Measurements from ENCODE around the gene SCYL1. TPM values are rescaled to one million over a fixed set of nuclear protein-coding genes. Genes with fewer than 3 reads are reported as not detected.

The SCYL1 gene
- total RNA-seq, 1 experiment from 2014 or later = 53.6 TPM

GRCh38 chr11:65497141-65498041 lies 27.5 kb upstream of the SCYL1 start:
- intact Hi-C loops (cut with micrococcal nuclease; ENCODE audit: unreplicated experiment) = no loop called here
- no TSS peak for BruUV-seq (replicated peaks)
- Mint-ChIP-seq H3K36me3 (ENCODE audit: insufficient read depth, unreplicated experiment) (peaks cover 15% of the 10 kb centered on the region), H3K27ac (ENCODE audit: unreplicated experiment) (no peak overlapping the region), H3K4me1 (ENCODE audit: low read depth, unreplicated experiment) (peaks cover 37% of the 10 kb centered on the region), H3K27me3 (ENCODE audit: unreplicated experiment) (no peaks in the 10 kb centered on the region), H3K9me3 (ENCODE audit: low read depth, unreplicated experiment) (no peaks in the 10 kb centered on the region), H3K4me3 (ENCODE audit: low read depth, unreplicated experiment) (no peak overlapping the region)
- peak; percentile 99 for DNase-seq
- no peak for TF ChIP-seq CTCF (IDR thresholded peaks at IDR 0.05; ENCODE audit: unreplicated experiment)
- CTCF ChIA-PET = interaction anchor here (0.5 to 3.6 kb wide), 7 partner anchors 9 to 29 kb away, joined by 3 to 41 read pairs (median 4); no protein-coding TSS in a partner anchor

- no peak overlapping the region for H3K27ac Mint-ChIP-seq (ENCODE audit: unreplicated experiment)
- intact Hi-C loops (cut with micrococcal nuclease; ENCODE audit: unreplicated experiment) = no loop called here
Measured at GRCh38 chr11:65498042-65498726, 26.7 kb upstream of the SCYL1 start.

GRCh38 chr11:65498727-65498976 lies 26.2 kb upstream of the SCYL1 start:
- H3K27me3 Mint-ChIP-seq (ENCODE audit: unreplicated experiment) = no peaks in the 10 kb centered on the region
- H3K36me3 Mint-ChIP-seq (ENCODE audit: insufficient read depth, unreplicated experiment) = peaks cover 2% of the 10 kb centered on the region
- TF ChIP-seq CTCF (IDR thresholded peaks at IDR 0.05; ENCODE audit: unreplicated experiment) = no peak
- no peak for DNase-seq
- H3K4me3 Mint-ChIP-seq (ENCODE audit: low read depth, unreplicated experiment) = no peak overlapping the region
- peaks cover 25% of the 10 kb centered on the region for H3K4me1 Mint-ChIP-seq (ENCODE audit: low read depth, unreplicated experiment)
- H3K9me3 Mint-ChIP-seq (ENCODE audit: low read depth, unreplicated experiment) = no peaks in the 10 kb centered on the region
- CTCF ChIA-PET = interaction anchor here (0.6 to 3.6 kb wide), 3 partner anchors 20 to 347 kb away, joined by 4 to 41 read pairs (median 15); no protein-coding TSS in a partner anchor
- H3K27ac Mint-ChIP-seq (ENCODE audit: unreplicated experiment) = no peak overlapping the region
- intact Hi-C loops (cut with micrococcal nuclease; ENCODE audit: unreplicated experiment) = no loop called here
- no TSS peak for BruUV-seq (replicated peaks)

More at GRCh38 chr11:65498042-65498726, 26.7 kb upstream of the SCYL1 start:
- CTCF ChIA-PET = interaction anchor here (0.6 to 3.6 kb wide), 3 partner anchors 19 to 348 kb away, joined by 4 to 41 read pairs (median 15); no protein-coding TSS in a partner anchor
- H3K36me3 Mint-ChIP-seq (ENCODE audit: insufficient read depth, unreplicated experiment) = peaks cover 7% of the 10 kb centered on the region
- TSS peak; percentile 55 for BruUV-seq (replicated peaks)
- TF ChIP-seq CTCF (IDR thresholded peaks at IDR 0.05; ENCODE audit: unreplicated experiment) = no peak
- no peak for DNase-seq
- H3K9me3 Mint-ChIP-seq (ENCODE audit: low read depth, unreplicated experiment) = no peaks in the 10 kb centered on the region
- no peaks in the 10 kb centered on the region for H3K27me3 Mint-ChIP-seq (ENCODE audit: unreplicated experiment)
- peaks cover 29% of the 10 kb centered on the region for H3K4me1 Mint-ChIP-seq (ENCODE audit: low read depth, unreplicated experiment)
- no peak overlapping the region for H3K4me3 Mint-ChIP-seq (ENCODE audit: low read depth, unreplicated experiment)

GRCh38 chr11:65498977-65499712 lies 25.7 kb upstream of the SCYL1 start, which contains the start of gene MALAT1:
TSS of gene MALAT1 (plus strand) at chr11:65499045.
- no peaks in the 10 kb centered on the region for H3K36me3 Mint-ChIP-seq (ENCODE audit: insufficient read depth, unreplicated experiment)
- TF ChIP-seq CTCF (IDR thresholded peaks at IDR 0.05; ENCODE audit: unreplicated experiment) = no peak
- BruUV-seq (replicated peaks) = TSS peak; percentile 51
- no peaks in the 10 kb centered on the region for H3K9me3 Mint-ChIP-seq (ENCODE audit: low read depth, unreplicated experiment)
- DNase-seq = peak; percentile 93
- H3K4me1 Mint-ChIP-seq (ENCODE audit: low read depth, unreplicated experiment) = peaks cover 20% of the 10 kb centered on the region
- H3K27me3 Mint-ChIP-seq (ENCODE audit: unreplicated experiment) = no peaks in the 10 kb centered on the region
- no peak within 1 kb of the TSS for H3K4me3 Mint-ChIP-seq (ENCODE audit: low read depth, unreplicated experiment)
- intact Hi-C loops (cut with micrococcal nuclease; ENCODE audit: unreplicated experiment) = no loop called here
- H3K27ac Mint-ChIP-seq (ENCODE audit: unreplicated experiment) = no peak within 1 kb of the TSS
- CTCF ChIA-PET = interaction anchor here (0.6 to 3.6 kb wide), 3 partner anchors 20 to 347 kb away, joined by 4 to 41 read pairs (median 15); no protein-coding TSS in a partner anchor
